H9 (cell line): Measurements from ENCODE around the gene CHD9. TPM values are rescaled to one million over a fixed set of nuclear protein-coding genes. Genes with fewer than 3 reads are reported as not detected.

Experiments
- DNase-seq: peaks from one replicate; pipeline ENCODE4 v3.0.0-alpha.2; 2017
- H2AFZ ChIP-seq: one replicate; pipeline ENCODE4 v1.6.1; 2013; ENCODE audit warnings: mild to moderate bottlenecking, low read length, control low read depth, moderate library complexity
- H2AK5ac ChIP-seq: 2 replicates; pipeline ENCODE4 v1.6.1; 2013; ENCODE audit warnings: low read length, control low read depth, mixed read lengths; ENCODE audit not compliant: insufficient read length
- H2BK120ac ChIP-seq: one replicate; pipeline ENCODE4 v1.6.1; 2013; ENCODE audit warnings: low read depth, mild to moderate bottlenecking, low read length, control low read depth, inconsistent platforms; ENCODE audit not compliant: poor library complexity, severe bottlenecking
- H2BK12ac ChIP-seq: 2 replicates; pipeline ENCODE4 v1.6.1; 2013; ENCODE audit warnings: low read length, control low read depth, mixed read lengths, low read depth; ENCODE audit not compliant: insufficient read length
- H2BK15ac ChIP-seq: 2 replicates; pipeline ENCODE4 v1.6.1; 2013; ENCODE audit warnings: low read depth, low read length, control low read depth
- H2BK20ac ChIP-seq: one replicate; pipeline ENCODE4 v1.6.1; 2013; ENCODE audit warnings: low read depth, mild to moderate bottlenecking, low read length, control low read depth, inconsistent platforms; ENCODE audit not compliant: poor library complexity, severe bottlenecking
- H2BK5ac ChIP-seq: 2 replicates; pipeline ENCODE4 v1.6.1; 2013; ENCODE audit warnings: low read length, control low read depth, mixed read lengths; ENCODE audit not compliant: insufficient read length
- H3K14ac ChIP-seq: 2 replicates; pipeline ENCODE4 v1.6.1; 2013; ENCODE audit warnings: low read length, control low read depth; ENCODE audit not compliant: insufficient read depth
- H3K18ac ChIP-seq: 2 replicates; pipeline ENCODE4 v1.6.1; 2013; ENCODE audit warnings: low read depth, mild to moderate bottlenecking, mixed read lengths, low read length, control low read depth; ENCODE audit not compliant: insufficient read length
- H3K23ac ChIP-seq: 2 replicates; pipeline ENCODE4 v1.6.1; 2013; ENCODE audit warnings: low read length, control low read depth, mixed read lengths, low read depth; ENCODE audit not compliant: insufficient read length
- H3K23me2 ChIP-seq: 2 replicates; pipeline ENCODE4 v1.6.1; 2013; ENCODE audit warnings: low read depth, mild to moderate bottlenecking, mixed read lengths, low read length, control low read depth; ENCODE audit not compliant: insufficient read length, poor library complexity, severe bottlenecking
- H3K27ac ChIP-seq: 2 replicates; pipeline ENCODE4 v1.5.1; 2013; ENCODE audit warnings: low read length, control low read depth, mixed read lengths, low read depth; ENCODE audit not compliant: insufficient read length
- H3K27me3 ChIP-seq: 2 replicates; pipeline ENCODE4 v1.6.1; 2013; ENCODE audit warnings: low read length, control low read depth, inconsistent platforms; ENCODE audit not compliant: insufficient read depth
- H3K4ac ChIP-seq: 2 replicates; pipeline ENCODE4 v1.6.1; 2013; ENCODE audit warnings: low read depth, mild to moderate bottlenecking, control low read depth, inconsistent platforms, low read length, moderate library complexity
- H3K4me1 ChIP-seq: 2 replicates; pipeline ENCODE4 v1.6.1; 2013; ENCODE audit warnings: low read length, control low read depth, inconsistent platforms; ENCODE audit not compliant: insufficient read depth
- H3K4me2 ChIP-seq: 2 replicates; pipeline ENCODE4 v1.6.1; 2013; ENCODE audit warnings: low read length, control low read depth, mixed read lengths; ENCODE audit not compliant: insufficient read length, insufficient read depth
- H3K56ac ChIP-seq: 2 replicates; pipeline ENCODE4 v1.6.1; 2013; ENCODE audit warnings: low read depth, mild to moderate bottlenecking, mixed read lengths, low read length, control low read depth; ENCODE audit not compliant: insufficient read length
- H3K79me1 ChIP-seq: 2 replicates; pipeline ENCODE4 v1.6.1; 2013; ENCODE audit warnings: low read depth, mild to moderate bottlenecking, moderate library complexity, low read length, control low read depth, inconsistent platforms; ENCODE audit not compliant: insufficient read depth, poor library complexity, severe bottlenecking
- H3K79me2 ChIP-seq: 2 replicates; pipeline ENCODE4 v1.6.1; 2013; ENCODE audit warnings: low read length, control low read depth, inconsistent platforms; ENCODE audit not compliant: insufficient read depth
- H3K9ac ChIP-seq: 2 replicates; pipeline ENCODE4 v1.6.1; 2013; ENCODE audit warnings: low read length, control low read depth, mixed read lengths; ENCODE audit not compliant: insufficient read length; ENCODE audit errors: extremely low read depth
- H3K9me3 ChIP-seq: one replicate; pipeline ENCODE4 v1.6.1; 2013; ENCODE audit warnings: low read depth, low read length, inconsistent platforms; ENCODE audit not compliant: control insufficient read depth
- H3T11ph ChIP-seq: one replicate; pipeline ENCODE4 v1.6.1; 2013; ENCODE audit warnings: mild to moderate bottlenecking, low read length, control low read depth, inconsistent platforms
- H4K20me1 ChIP-seq: one replicate; pipeline ENCODE4 v1.6.1; 2013; ENCODE audit not compliant: control insufficient read depth, insufficient read length, insufficient read depth
- H4K5ac ChIP-seq: 2 replicates; pipeline ENCODE4 v1.6.1; 2013; ENCODE audit warnings: low read depth, mild to moderate bottlenecking, mixed read lengths, low read length, control low read depth; ENCODE audit not compliant: insufficient read length
- H4K8ac ChIP-seq: replicated peaks from 2 replicates; pipeline ENCODE4 v1.6.1; 2013; ENCODE audit warnings: low read length, control low read depth, mixed read lengths, low read depth; ENCODE audit not compliant: insufficient read length
- H4K91ac ChIP-seq: 2 replicates; pipeline ENCODE4 v1.6.1; 2013; ENCODE audit warnings: low read depth, mild to moderate bottlenecking, moderate library complexity, mixed read lengths, low read length, control low read depth; ENCODE audit not compliant: insufficient read length
- H3K27ac Mint-ChIP-seq, 3 experiments: 2 replicates in 2 of 3; 3 replicates in 1 of 3; pipeline ENCODE4 v1.8.0; 2020 to 2021; ENCODE audit warnings: mixed read lengths in 3 of 3, mild to moderate bottlenecking in 1 of 3, moderate library complexity in 1 of 3
- H3K27me3 Mint-ChIP-seq: 2 replicates; pipeline ENCODE4 v1.8.0; 2021; ENCODE audit warnings: low read depth, mild to moderate bottlenecking, moderate library complexity, mixed read lengths
- H3K36me3 Mint-ChIP-seq, 3 experiments: 2 replicates in 2 of 3; 3 replicates in 1 of 3; pipeline ENCODE4 v1.8.0; 2020 to 2021; ENCODE audit warnings: low read depth in 3 of 3, mixed read lengths in 3 of 3; ENCODE audit not compliant: insufficient read depth in 1 of 3
- H3K4me1 Mint-ChIP-seq, 2 experiments: 2 replicates each; pipeline ENCODE4 v1.8.0; 2020; ENCODE audit warnings: mixed read lengths in 2 of 2
- H3K4me3 Mint-ChIP-seq, 2 experiments: 2 replicates in 1 of 2; 3 replicates in 1 of 2; pipeline ENCODE4 v1.8.0; 2020 to 2021; ENCODE audit warnings: mild to moderate bottlenecking in 2 of 2, mixed read lengths in 2 of 2, moderate library complexity in 1 of 2
- H3K9me3 Mint-ChIP-seq, 2 experiments: 2 replicates in 1 of 2; 3 replicates in 1 of 2; pipeline ENCODE4 v1.8.0; 2020; ENCODE audit warnings: mild to moderate bottlenecking in 2 of 2, mixed read lengths in 2 of 2, moderate library complexity in 1 of 2
- CTCF ChIP-seq: fragments of 200-600 bp; sonication (generic); conservative IDR thresholded peaks from 3 replicates; pipeline ENCODE4 v1.8.0; 2021; ENCODE audit warnings: antibody characterized with exemption, mild to moderate bottlenecking
- WGBS: extraction: QIAGEN DNeasy Blood & Tissue Kit; methylation state at CpG from one replicate; pipeline ENCODE4 v1.1.7; 2013; ENCODE audit warnings: missing lambda C conversion rate, low lambda C conversion rate, mixed read lengths; ENCODE audit not compliant: insufficient read length; ENCODE audit errors: extremely low coverage; 5-methylcytosine and 5-hydroxymethylcytosine counted together
- total RNA-seq: library from RNA; stranded (reverse); gene quantifications from 2 replicates; pipeline ENCODE4 v1.2.1, GENCODE V29; 2021

The CHD9 gene
- total RNA-seq, 1 experiment from 2014 or later, result 46.2 TPM

- Histone ChIP-seq H3K56ac (no peak overlapping the region), H4K5ac (no peak overlapping the region), H4K91ac (no peak overlapping the region), H2AFZ (no peak overlapping the region), H2BK12ac (no peak overlapping the region), H3K14ac (no peak overlapping the region), H3K4ac (no peak overlapping the region), H2BK5ac (no peak overlapping the region), H3K27ac (no peak overlapping the region), H4K20me1 (no peaks in the 10 kb centered on the region), H3K23ac (no peak overlapping the region), H3K4me1 (peaks cover 19% of the 10 kb centered on the region; the same call in 1 of the 2 replicates), H3K23me2 (no peaks in the 10 kb centered on the region), H3K27me3 (no peaks in the 10 kb centered on the region), H2AK5ac (no peak overlapping the region), H2BK120ac (no peak overlapping the region), H3K79me1 (no peaks in the 10 kb centered on the region), H3K79me2 (no peaks in the 10 kb centered on the region), H3K4me2 (no peak overlapping the region), H3T11ph (no peak overlapping the region), H3K18ac (no peak overlapping the region), H2BK20ac (no peak overlapping the region), H3K9ac (no peak overlapping the region), H4K8ac (no peak overlapping the region), H2BK15ac (no peak overlapping the region), H3K9me3 (no peaks in the 10 kb centered on the region)
- no peak for DNase-seq
- TF ChIP-seq CTCF, result no peak
- no peaks in the 10 kb centered on the region for H3K27me3 Mint-ChIP-seq
- H3K4me3 Mint-ChIP-seq, result no peak overlapping the region
- no CpG with 5 or more reads among the region's 4 CpGs for WGBS
- H3K36me3 Mint-ChIP-seq, result peaks cover 9 to 21% (median 20%) of the 10 kb centered on the region in 3 experiments
- H3K4me1 Mint-ChIP-seq, result peaks cover 71 to 75% of the 10 kb centered on the region in 2 experiments
- peak overlapping the region in 1 of 3 experiments; percentile 24; a peak in 3 of 7 replicates for H3K27ac Mint-ChIP-seq
- peaks cover 7 to 8% of the 10 kb centered on the region in 2 experiments; a peak in 3 of 5 replicates for H3K9me3 Mint-ChIP-seq
Observed at GRCh38 chr16:53082509-53082908, 27.7 kb downstream of the CHD9 start.
